Brain microvascular endothelial cell (primary cell): Measurements from ENCODE around the gene CASP4.
"Not testable (repeated sequence)": the region's sequence is repeated elsewhere in the genome, so short reads cannot be mapped to it uniquely, and the experiment has no call there.

Experiments
- DNase-seq: peaks from one replicate; pipeline ENCODE4 v3.0.0-alpha.2; 2020
- H3K27ac ChIP-seq: fragments of 250-450 bp; sonication (Bioruptor Pico); 2 replicates; pipeline ENCODE4 v1.5.1; 2020; ENCODE audit warnings: mild to moderate bottlenecking, moderate library complexity
- H3K27me3 ChIP-seq: fragments of 250-450 bp; sonication (Bioruptor Pico); replicated peaks from 2 replicates; pipeline ENCODE4 v1.5.1; 2020; ENCODE audit warnings: mild to moderate bottlenecking
- H3K36me3 ChIP-seq: fragments of 250-450 bp; sonication (Bioruptor Pico); replicated peaks from 2 replicates; pipeline ENCODE4 v1.5.1; 2020; ENCODE audit warnings: mild to moderate bottlenecking
- H3K4me3 ChIP-seq: 2 replicates; pipeline ENCODE4 v1.5.1; 2011; ENCODE audit warnings: low read depth, mild to moderate bottlenecking, control low read depth, low read length, moderate library complexity
- in situ Hi-C: cut with HindIII; loops from 2 replicates; pipeline ENCODE4 v1.10.0; 2017; ENCODE audit warnings: low sequenced_read_pairs, low pct_ligation_motif_present
- TF ChIP-seq, protein P1 (sequence below): IDR thresholded peaks from 2 replicates; pipeline ENCODE4 v1.5.1; 2011; ENCODE audit warnings: low read depth, mild to moderate bottlenecking, moderate library complexity, low read length, control low read depth, inconsistent platforms; ENCODE audit errors: missing control alignments

The CASP4 gene

DNA sequence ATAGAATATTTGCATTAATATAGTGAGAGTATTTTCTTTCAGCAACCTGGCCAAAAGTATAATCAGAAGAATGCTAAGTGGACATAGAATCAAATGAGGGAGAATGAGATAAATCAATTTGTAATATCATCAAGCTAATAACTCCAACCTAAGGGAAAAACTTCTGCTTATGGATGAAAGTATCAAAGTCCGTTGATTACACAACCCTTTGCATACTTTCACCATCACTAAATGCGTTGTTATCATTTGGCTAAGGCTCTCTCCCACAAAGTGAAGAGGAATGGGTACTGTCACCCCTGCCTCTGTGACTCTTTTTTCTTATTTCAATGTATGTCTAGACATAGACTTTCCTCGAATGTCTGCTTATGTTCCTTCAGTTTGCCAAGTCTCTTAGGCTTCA is 16.4 kb upstream of the CASP4 start:
- no peak overlapping the region for H3K4me3 ChIP-seq
- in situ Hi-C loops = no loop called here
- DNase-seq = no peak
- TF ChIP-seq, protein P1, sequence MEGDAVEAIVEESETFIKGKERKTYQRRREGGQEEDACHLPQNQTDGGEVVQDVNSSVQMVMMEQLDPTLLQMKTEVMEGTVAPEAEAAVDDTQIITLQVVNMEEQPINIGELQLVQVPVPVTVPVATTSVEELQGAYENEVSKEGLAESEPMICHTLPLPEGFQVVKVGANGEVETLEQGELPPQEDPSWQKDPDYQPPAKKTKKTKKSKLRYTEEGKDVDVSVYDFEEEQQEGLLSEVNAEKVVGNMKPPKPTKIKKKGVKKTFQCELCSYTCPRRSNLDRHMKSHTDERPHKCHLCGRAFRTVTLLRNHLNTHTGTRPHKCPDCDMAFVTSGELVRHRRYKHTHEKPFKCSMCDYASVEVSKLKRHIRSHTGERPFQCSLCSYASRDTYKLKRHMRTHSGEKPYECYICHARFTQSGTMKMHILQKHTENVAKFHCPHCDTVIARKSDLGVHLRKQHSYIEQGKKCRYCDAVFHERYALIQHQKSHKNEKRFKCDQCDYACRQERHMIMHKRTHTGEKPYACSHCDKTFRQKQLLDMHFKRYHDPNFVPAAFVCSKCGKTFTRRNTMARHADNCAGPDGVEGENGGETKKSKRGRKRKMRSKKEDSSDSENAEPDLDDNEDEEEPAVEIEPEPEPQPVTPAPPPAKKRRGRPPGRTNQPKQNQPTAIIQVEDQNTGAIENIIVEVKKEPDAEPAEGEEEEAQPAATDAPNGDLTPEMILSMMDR = no peak
- no peaks in the 10 kb centered on the region for H3K27me3 ChIP-seq
- no peaks in the 10 kb centered on the region for H3K36me3 ChIP-seq
- no peak overlapping the region for H3K27ac ChIP-seq

DNA sequence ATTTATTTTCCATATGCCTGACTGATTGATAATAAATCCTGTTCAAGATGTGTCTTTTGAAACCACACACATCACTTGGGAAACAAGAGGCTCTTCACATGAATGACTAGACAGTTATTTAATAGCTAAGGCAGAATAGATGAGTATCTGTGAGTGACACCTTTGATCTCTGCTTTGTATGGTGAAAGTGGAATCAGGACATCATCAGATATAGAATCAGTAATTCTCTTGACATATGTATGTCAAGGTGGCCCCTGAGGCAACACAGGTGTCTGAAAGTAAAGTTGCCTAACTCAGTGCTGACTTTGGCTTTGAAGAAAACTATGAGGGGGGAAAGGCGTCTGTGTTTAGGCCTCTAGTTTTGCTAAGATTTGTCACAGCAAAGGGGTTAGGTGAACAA is 11.5 kb upstream of the CASP4 start:
- Histone ChIP-seq H3K27me3 (no peaks in the 10 kb centered on the region), H3K36me3 (no peaks in the 10 kb centered on the region), H3K27ac (no peak overlapping the region), H3K4me3 (no peak overlapping the region)
- TF ChIP-seq, protein P1 = no peak
- in situ Hi-C loops = no loop called here
- no peak for DNase-seq

DNA sequence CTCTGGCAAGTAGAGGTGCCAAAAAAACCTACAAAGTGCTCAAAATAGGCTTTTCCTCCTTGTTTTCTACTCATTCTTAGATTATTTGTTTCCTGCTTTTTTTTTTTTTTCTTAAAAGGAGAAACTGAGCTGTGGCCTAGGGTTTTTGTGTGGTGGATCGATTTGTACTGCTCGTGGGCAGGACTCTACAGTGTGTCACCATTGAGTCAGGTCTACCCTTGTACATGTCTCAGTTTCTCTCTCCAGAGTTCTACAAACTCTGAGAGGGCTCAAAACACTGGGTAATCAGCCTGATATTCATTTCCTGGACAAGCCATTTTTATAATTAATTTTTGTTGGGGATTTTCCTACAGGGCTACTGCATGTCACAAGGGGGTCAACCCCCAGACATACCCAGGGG is 5.2 kb upstream of the CASP4 start:
- in situ Hi-C loops = no loop called here
- TF ChIP-seq, protein P1 = no peak
- H3K36me3 ChIP-seq = no peaks in the 10 kb centered on the region
- no peak overlapping the region for H3K27ac ChIP-seq
- DNase-seq = no peak
- H3K27me3 ChIP-seq = no peaks in the 10 kb centered on the region
- no peak overlapping the region for H3K4me3 ChIP-seq

DNA sequence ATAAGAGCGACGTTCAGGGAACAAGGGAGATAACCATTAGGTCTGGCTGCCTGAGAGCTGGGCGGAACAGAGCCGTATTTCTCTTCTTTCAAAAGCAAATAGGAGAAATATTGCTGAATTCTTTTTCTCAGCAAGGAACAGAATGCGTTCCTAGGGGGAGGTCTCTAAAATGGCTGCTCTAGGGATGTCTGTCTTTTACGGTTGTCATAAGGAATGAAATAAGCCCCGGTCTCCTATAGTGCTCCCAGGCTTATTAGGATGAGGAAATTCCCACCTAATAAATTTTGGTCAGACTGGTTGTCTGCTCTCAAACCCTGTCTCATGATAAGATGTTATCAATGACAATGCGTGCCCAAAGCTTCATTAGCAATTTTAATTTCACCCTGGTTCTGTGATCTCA is 4.5 kb upstream of the CASP4 start:
- H3K36me3 ChIP-seq, H3K4me3 ChIP-seq, in situ Hi-C loops, H3K27ac ChIP-seq, DNase-seq, H3K27me3 ChIP-seq: not testable (repeated sequence)

DNA sequence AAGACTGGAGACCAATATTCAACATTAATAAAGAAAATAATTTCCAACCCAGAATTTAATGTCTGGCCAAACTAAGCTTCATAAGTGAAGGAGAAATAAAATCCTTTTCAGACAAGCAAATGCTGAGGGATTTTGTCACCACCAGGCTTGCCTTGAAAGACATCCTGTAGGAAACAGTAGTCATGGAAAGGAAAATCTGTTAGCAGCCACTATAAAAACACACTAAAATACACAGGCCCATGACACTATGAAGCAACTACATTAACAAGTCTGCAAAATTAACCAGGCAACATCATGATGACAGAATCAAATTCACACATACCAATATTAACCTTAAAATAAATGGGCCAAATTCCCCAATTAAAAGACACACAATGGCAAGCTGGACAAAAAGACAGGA is 2.4 kb upstream of the CASP4 start:
- H3K27ac ChIP-seq = no peak overlapping the region
- no peak for DNase-seq
- TF ChIP-seq, protein P1 = no peak
- no peak overlapping the region for H3K4me3 ChIP-seq
- H3K36me3 ChIP-seq = no peaks in the 10 kb centered on the region
- no peaks in the 10 kb centered on the region for H3K27me3 ChIP-seq
- in situ Hi-C loops = no loop called here

DNA sequence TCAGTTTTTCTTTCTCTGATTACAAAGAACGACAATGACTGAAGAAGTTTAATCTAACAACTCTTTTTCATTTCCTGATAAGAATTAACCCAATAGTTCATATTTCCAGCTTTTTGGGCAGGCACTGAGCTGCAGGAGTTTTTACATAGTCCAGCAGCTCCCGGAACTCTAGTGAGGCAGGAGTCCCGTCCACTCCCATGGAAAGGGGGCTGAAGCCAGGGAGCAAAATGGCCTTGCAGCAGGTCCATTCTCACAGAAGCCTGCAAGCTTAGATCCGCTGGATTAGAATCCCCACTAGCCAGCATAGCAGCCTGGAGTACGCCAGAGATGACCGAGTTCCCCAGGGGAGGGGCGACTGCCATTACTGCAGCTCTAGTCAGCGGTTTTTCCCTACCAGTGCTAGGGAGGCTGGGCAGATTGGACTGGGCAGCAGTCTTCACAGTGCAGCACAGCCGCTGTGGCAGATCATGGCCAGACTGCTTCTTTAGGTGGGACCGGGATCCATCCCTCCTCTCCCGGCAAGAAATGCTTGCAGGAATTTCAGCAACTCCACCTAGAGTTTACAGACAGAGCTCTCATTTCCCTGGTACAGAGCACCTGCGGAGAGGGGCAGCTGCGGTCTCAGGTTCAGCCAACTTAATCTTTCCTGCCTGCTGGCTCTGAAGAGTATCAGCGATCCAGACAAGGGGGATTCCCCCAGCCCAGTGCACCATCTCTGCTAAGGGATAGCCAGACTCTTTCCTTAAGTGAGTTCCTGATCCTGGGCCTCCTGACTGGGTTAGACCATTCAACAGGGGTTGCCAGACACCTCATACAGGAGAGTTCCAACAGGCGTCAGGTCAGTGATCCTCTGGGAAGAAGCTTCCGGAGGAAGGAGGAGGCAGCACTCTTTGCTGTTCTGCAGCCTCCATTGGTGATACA is 742 bp upstream of the CASP4 start:
- Histone ChIP-seq H3K36me3 (no peaks in the 10 kb centered on the region), H3K27ac (peak overlapping the region; percentile 64), H3K27me3 (no peaks in the 10 kb centered on the region), H3K4me3 (peak overlapping the region; percentile 48)
- TF ChIP-seq, protein P1 = no peak
- peak; percentile 5 for DNase-seq
- in situ Hi-C loops = no loop called here
